Astrocyte (in vitro differentiated cells and primary cell): Measurements from ENCODE around the gene ULK3.

Experiments
- EZH2 ChIP-seq: IDR thresholded peaks from 2 replicates; pipeline ENCODE4 v1.6.1; 2012; ENCODE audit warnings: mild to moderate bottlenecking, low read length, inconsistent platforms; ENCODE audit not compliant: insufficient read depth
- TF ChIP-seq, protein P1 (sequence below): IDR thresholded peaks from 2 replicates; pipeline ENCODE4 v1.5.1; 2011; ENCODE audit warnings: low read depth, mild to moderate bottlenecking, inconsistent platforms, low read length, moderate library complexity; ENCODE audit not compliant: insufficient read depth

DNA sequence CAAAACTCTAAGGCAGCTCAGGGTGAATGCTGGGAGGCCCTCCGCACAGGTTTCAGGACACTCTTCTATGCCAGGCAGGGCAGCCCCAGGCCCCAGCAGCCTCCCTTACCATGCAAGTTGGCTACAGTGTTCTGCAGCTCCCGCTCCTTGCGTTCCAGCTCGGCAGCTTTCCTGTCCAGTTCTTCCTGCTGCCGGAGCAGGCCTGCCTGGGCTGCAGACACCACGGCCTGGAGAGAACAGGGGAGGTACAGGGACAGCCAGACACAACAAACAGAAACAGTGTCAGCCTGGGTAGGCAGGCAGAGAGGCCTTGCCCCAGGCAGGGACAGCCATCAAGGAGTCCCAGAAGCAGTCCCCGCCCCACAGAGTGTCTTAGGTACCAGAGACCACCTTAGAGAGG lies 9.0 kb upstream of the ULK3 start:
- TF ChIP-seq, protein P1, sequence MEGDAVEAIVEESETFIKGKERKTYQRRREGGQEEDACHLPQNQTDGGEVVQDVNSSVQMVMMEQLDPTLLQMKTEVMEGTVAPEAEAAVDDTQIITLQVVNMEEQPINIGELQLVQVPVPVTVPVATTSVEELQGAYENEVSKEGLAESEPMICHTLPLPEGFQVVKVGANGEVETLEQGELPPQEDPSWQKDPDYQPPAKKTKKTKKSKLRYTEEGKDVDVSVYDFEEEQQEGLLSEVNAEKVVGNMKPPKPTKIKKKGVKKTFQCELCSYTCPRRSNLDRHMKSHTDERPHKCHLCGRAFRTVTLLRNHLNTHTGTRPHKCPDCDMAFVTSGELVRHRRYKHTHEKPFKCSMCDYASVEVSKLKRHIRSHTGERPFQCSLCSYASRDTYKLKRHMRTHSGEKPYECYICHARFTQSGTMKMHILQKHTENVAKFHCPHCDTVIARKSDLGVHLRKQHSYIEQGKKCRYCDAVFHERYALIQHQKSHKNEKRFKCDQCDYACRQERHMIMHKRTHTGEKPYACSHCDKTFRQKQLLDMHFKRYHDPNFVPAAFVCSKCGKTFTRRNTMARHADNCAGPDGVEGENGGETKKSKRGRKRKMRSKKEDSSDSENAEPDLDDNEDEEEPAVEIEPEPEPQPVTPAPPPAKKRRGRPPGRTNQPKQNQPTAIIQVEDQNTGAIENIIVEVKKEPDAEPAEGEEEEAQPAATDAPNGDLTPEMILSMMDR = no peak
- TF ChIP-seq EZH2 = no peak
